SJSA1 (cell line): ENCODE results near the gene PJA2. TPM values are rescaled to one million over a fixed set of nuclear protein-coding genes. Genes with fewer than 3 reads are reported as not detected.

Experiments used
- DNase-seq, 2 experiments: peaks; one replicate each; pipeline ENCODE4 v3.0.0-alpha.2; 2015 to 2020; ENCODE audit warnings: low spot score in 2 of 2, low read depth in 1 of 2
- H3K27ac ChIP-seq: fragments of 250-450 bp; sonication (Bioruptor Pico); 2 replicates; pipeline ENCODE4 v1.5.1; 2020; ENCODE audit warnings: mild to moderate bottlenecking, moderate library complexity
- H3K27me3 ChIP-seq: fragments of 250-450 bp; sonication (Bioruptor Pico); replicated peaks from 2 replicates; pipeline ENCODE4 v1.5.1; 2020; ENCODE audit warnings: mild to moderate bottlenecking, moderate library complexity
- H3K36me3 ChIP-seq: fragments of 250-450 bp; sonication (Bioruptor Pico); 2 replicates; pipeline ENCODE4 v1.5.1; 2020; ENCODE audit warnings: mild to moderate bottlenecking
- H3K4me1 ChIP-seq: fragments of 250-450 bp; sonication (Bioruptor Pico); replicated peaks from 2 replicates; pipeline ENCODE4 v1.6.1; 2021; ENCODE audit warnings: mild to moderate bottlenecking
- H3K4me3 ChIP-seq: fragments of 250-450 bp; sonication (Bioruptor Pico); 2 replicates; pipeline ENCODE4 v1.5.1; 2020; ENCODE audit warnings: mild to moderate bottlenecking
- H3K9me3 ChIP-seq: fragments of 250-450 bp; sonication (Bioruptor Pico); replicated peaks from 2 replicates; pipeline ENCODE4 v1.5.1; 2020; ENCODE audit warnings: mild to moderate bottlenecking
- total RNA-seq: library from RNA; depleted of rRNA; stranded (reverse); fragments of >200 nt; shearing (Covaris generic); gene quantifications from 2 replicates; pipeline ENCODE4 v1.2.3, GENCODE V29; 2014

The PJA2 gene
- total RNA-seq, 1 experiment from 2014 or later, result 160 TPM

DNA sequence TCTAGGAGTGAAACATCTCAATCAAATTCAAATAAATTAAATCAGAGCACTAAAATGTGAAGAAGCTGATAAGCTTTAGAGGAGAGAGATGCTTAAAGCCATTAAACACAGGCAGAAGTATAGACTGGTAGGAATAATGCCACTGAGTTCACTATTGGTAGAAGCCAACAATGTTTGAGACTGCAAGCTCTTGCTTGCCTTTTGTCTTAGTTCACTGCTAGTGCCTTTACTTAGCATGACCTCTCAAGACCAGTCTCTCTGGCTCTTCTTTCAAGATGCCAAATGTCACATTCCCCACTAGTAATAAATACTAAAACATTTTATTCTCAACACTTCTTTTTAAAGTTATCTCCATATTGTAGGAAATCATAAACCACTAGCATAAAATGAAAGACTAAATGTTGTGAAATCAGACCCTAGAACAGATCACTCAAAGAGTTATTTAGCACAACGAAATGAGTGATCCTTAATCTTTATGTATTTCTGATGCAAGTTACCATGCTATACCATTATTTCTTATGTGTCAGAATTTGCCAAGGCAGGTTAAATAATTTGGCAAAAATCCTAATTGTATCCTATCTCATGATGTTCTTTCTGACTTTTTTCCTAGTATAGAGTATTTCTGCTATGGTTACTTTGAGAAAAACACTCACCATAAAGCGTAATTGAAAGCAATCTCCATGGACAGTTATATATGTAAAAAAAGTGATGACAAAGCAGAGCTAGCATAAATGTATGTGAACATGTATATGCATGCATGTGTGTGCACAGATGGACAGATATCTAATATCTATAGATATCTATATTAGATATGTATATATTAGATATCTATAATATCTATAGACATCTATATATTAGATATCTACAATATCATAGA, 57.5 kb downstream of the PJA2 start:
- no peak for DNase-seq
- Histone ChIP-seq H3K36me3 (peaks cover 65% of the 10 kb centered on the region), H3K27me3 (no peaks in the 10 kb centered on the region), H3K27ac (no peak overlapping the region), H3K4me1 (no peaks in the 10 kb centered on the region), H3K4me3 (no peak overlapping the region), H3K9me3 (no peaks in the 10 kb centered on the region)

- no peaks in the 10 kb centered on the region for H3K4me1 ChIP-seq
- DNase-seq, result no peak
- H3K9me3 ChIP-seq, result no peaks in the 10 kb centered on the region
- H3K27me3 ChIP-seq, result no peaks in the 10 kb centered on the region
- no peak overlapping the region for H3K4me3 ChIP-seq
- H3K27ac ChIP-seq, result no peak overlapping the region
- H3K36me3 ChIP-seq, result peaks cover 69% of the 10 kb centered on the region
These were observed 59.1 kb downstream of the PJA2 start for GRCh38 chr5:109350537-109351270.

- no peak overlapping the region for H3K4me3 ChIP-seq
- no peak for DNase-seq
- H3K4me1 ChIP-seq, result no peaks in the 10 kb centered on the region
- no peaks in the 10 kb centered on the region for H3K9me3 ChIP-seq
- no peaks in the 10 kb centered on the region for H3K27me3 ChIP-seq
- H3K36me3 ChIP-seq, result peaks cover 69% of the 10 kb centered on the region
- no peak overlapping the region for H3K27ac ChIP-seq
These were observed 60.4 kb downstream of the PJA2 start for GRCh38 chr5:109349388-109349787.

DNA sequence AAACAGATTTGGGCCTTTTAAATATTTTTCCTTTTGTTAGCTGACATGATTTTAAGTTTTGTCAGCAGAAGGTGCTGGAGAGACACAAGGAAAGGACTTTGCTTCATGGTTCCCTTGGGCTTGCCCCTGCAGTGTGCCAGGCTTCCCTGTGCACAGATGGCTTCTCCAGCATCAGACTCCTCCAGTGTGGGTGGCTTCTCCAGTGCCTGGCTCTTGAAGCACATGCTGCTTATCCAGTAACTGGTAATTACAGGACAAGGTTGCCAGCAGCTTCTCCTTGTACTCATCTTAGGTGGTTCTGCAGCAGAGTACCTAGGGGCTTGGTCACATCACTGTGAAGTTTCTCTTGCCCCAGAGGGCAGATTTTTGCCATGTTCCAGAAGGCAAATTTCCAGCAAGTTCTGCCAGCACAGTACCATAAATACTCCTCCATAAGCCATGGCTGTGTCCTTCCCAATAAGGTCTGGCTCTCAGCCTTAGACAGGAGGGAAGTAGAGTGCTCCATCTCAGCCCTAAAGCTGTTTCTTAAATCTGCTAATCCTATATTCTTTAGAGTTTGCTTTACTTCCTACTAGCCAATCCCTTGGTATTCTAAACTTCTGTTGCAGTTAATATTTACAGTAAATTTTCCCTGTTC, 62.4 kb downstream of the PJA2 start:
- Histone ChIP-seq H3K4me1 (no peaks in the 10 kb centered on the region), H3K4me3 (no peak overlapping the region), H3K9me3 (no peaks in the 10 kb centered on the region), H3K36me3 (peaks cover 80% of the 10 kb centered on the region), H3K27me3 (no peaks in the 10 kb centered on the region), H3K27ac (no peak overlapping the region)
- DNase-seq, result no peak

- Histone ChIP-seq H3K4me1 (no peaks in the 10 kb centered on the region), H3K27ac (no peak overlapping the region), H3K27me3 (no peaks in the 10 kb centered on the region), H3K9me3 (no peaks in the 10 kb centered on the region), H3K4me3 (no peak overlapping the region), H3K36me3 (peaks cover 71% of the 10 kb centered on the region)
- DNase-seq, result no peak
These were observed 64.1 kb downstream of the PJA2 start for GRCh38 chr5:109345699-109346098.

DNA sequence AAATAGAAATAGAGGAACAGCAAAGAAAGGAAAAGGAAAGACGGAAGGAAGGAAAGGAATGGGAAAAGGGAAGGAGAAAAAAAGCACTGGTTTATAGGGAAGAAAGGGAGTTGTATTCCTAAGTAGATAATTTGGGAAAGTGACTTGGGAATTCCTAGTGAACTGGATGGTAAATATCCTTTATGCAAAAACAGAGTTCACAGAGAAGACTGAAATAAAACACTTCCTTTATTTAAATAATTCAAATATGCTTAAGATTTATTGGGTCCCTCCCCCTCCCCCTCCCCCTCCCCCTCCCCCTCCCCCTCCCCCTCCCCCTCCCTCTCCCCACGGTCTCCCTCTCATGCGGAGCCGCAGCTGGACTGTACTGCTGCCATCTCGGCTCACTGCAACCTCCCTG, 69.4 kb downstream of the PJA2 start:
- Histone ChIP-seq H3K4me3 (no peak overlapping the region), H3K27me3 (no peaks in the 10 kb centered on the region), H3K36me3 (peaks cover 61% of the 10 kb centered on the region), H3K9me3 (no peaks in the 10 kb centered on the region), H3K4me1 (no peaks in the 10 kb centered on the region), H3K27ac (no peak overlapping the region)
- no peak for DNase-seq

GRCh38 chr5:109335114-109335513, 74.7 kb downstream of the PJA2 start:
- Histone ChIP-seq H3K36me3 (peaks cover 69% of the 10 kb centered on the region), H3K4me3 (no peak overlapping the region), H3K27me3 (no peaks in the 10 kb centered on the region), H3K4me1 (no peaks in the 10 kb centered on the region), H3K27ac (no peak overlapping the region), H3K9me3 (no peaks in the 10 kb centered on the region)
- no peak for DNase-seq

GRCh38 chr5:109334056-109334455, 75.7 kb downstream of the PJA2 start:
- Histone ChIP-seq H3K4me1 (no peaks in the 10 kb centered on the region), H3K4me3 (no peak overlapping the region), H3K27ac (no peak overlapping the region), H3K27me3 (no peaks in the 10 kb centered on the region), H3K9me3 (no peaks in the 10 kb centered on the region), H3K36me3 (peaks cover 71% of the 10 kb centered on the region)
- no peak for DNase-seq

- H3K27ac ChIP-seq, result no peak overlapping the region
These were observed 80.2 kb downstream of the PJA2 start for GRCh38 chr5:109329333-109330237.

GRCh38 chr5:109328626-109329025, 81.1 kb downstream of the PJA2 start:
- H3K4me3 ChIP-seq, result no peak overlapping the region
- no peaks in the 10 kb centered on the region for H3K9me3 ChIP-seq
- no peaks in the 10 kb centered on the region for H3K4me1 ChIP-seq
- no peak overlapping the region for H3K27ac ChIP-seq
- no peaks in the 10 kb centered on the region for H3K27me3 ChIP-seq
- no peak for DNase-seq
- H3K36me3 ChIP-seq, result peaks cover 35% of the 10 kb centered on the region

More at GRCh38 chr5:109329333-109330237, 80.2 kb downstream of the PJA2 start:
- Histone ChIP-seq H3K27me3 (no peaks in the 10 kb centered on the region), H3K9me3 (no peaks in the 10 kb centered on the region), H3K4me1 (no peaks in the 10 kb centered on the region), H3K36me3 (peaks cover 43% of the 10 kb centered on the region), H3K4me3 (no peak overlapping the region)
- no peak for DNase-seq

- no peaks in the 10 kb centered on the region for H3K4me1 ChIP-seq
- H3K36me3 ChIP-seq, result peaks cover 29% of the 10 kb centered on the region
- H3K27ac ChIP-seq, result no peak overlapping the region
- DNase-seq, result no peak
- no peaks in the 10 kb centered on the region for H3K9me3 ChIP-seq
- H3K4me3 ChIP-seq, result no peak overlapping the region
- no peaks in the 10 kb centered on the region for H3K27me3 ChIP-seq
These were observed 82.2 kb downstream of the PJA2 start for GRCh38 chr5:109327570-109327969.

DNA sequence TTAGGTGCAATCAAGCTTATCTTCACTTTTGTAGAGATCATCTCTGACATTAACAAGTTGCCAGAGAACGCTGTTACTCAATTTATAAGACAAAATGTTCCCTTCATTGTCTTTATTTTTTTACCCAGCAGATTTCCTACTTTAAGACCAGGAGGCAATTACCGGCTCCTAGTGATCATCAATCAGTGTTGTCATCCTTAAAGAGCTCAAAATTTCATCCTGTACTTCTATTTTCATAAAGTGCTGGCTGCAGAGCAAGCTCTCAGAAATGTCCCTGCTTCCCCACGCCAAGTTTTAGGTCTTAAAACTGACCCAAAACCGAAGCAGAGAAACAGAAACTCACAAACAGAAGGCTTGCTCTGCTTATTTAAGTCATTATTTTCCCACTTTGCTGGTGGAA, 82.9 kb downstream of the PJA2 start:
- DNase-seq, result no peak
- Histone ChIP-seq H3K4me1 (no peaks in the 10 kb centered on the region), H3K27ac (no peak overlapping the region), H3K27me3 (no peaks in the 10 kb centered on the region), H3K36me3 (peaks cover 29% of the 10 kb centered on the region), H3K9me3 (no peaks in the 10 kb centered on the region), H3K4me3 (no peak overlapping the region)

GRCh38 chr5:109325456-109325855, 84.3 kb downstream of the PJA2 start:
- DNase-seq, result no peak
- Histone ChIP-seq H3K4me1 (no peaks in the 10 kb centered on the region), H3K9me3 (no peaks in the 10 kb centered on the region), H3K27ac (no peak overlapping the region), H3K27me3 (no peaks in the 10 kb centered on the region), H3K36me3 (peaks cover 20% of the 10 kb centered on the region), H3K4me3 (no peak overlapping the region)
